GM23338 (cell line): ENCODE data around the gene SURF4. TPM values are rescaled to one million over a fixed set of nuclear protein-coding genes. Genes with fewer than 3 reads are reported as not detected.

ENCODE experiments used
- ATAC-seq: fragments of 200-7000 bp; cut with Tn5 transposase; 3 replicates; pipeline ENCODE4 v1.9.1; 2020
- DNase-seq: peaks from one replicate; pipeline ENCODE4 v3.0.0-alpha.2; 2015; ENCODE audit warnings: low spot score
- H2AFZ ChIP-seq: fragments of 200-600 bp; sonication (generic); 2 replicates; pipeline ENCODE4 v1.8.0; 2016; ENCODE audit warnings: antibody characterized with exemption, mild to moderate bottlenecking, moderate library complexity
- H3F3A ChIP-seq: fragments of 200-600 bp; sonication (generic); replicated peaks from 2 replicates; pipeline ENCODE4 v1.8.0; 2017; ENCODE audit warnings: antibody characterized with exemption, mixed run types, low read depth
- H3K27ac ChIP-seq: fragments of 200-600 bp; sonication (generic); 2 replicates; pipeline ENCODE4 v1.6.1; 2016; ENCODE audit warnings: low read depth
- H3K27me3 ChIP-seq: fragments of 200-600 bp; sonication (generic); 2 replicates; pipeline ENCODE4 v1.8.0; 2016; ENCODE audit warnings: mild to moderate bottlenecking, mixed run types, moderate library complexity; ENCODE audit not compliant: insufficient read depth
- H3K36me3 ChIP-seq: fragments of 200-600 bp; sonication (generic); 2 replicates; pipeline ENCODE4 v1.8.0; 2016; ENCODE audit warnings: mild to moderate bottlenecking; ENCODE audit not compliant: insufficient read depth
- H3K4me1 ChIP-seq: fragments of 200-600 bp; sonication (generic); 2 replicates; pipeline ENCODE4 v1.8.0; 2016; ENCODE audit warnings: mild to moderate bottlenecking, moderate library complexity; ENCODE audit not compliant: insufficient read depth
- H3K4me2 ChIP-seq: fragments of 200-600 bp; sonication (generic); 2 replicates; pipeline ENCODE4 v1.7.1; 2017; ENCODE audit warnings: mixed run types
- H3K4me3 ChIP-seq: fragments of 200-600 bp; sonication (generic); 2 replicates; pipeline ENCODE4 v1.6.1; 2016; ENCODE audit warnings: mixed run types
- H3K79me2 ChIP-seq: fragments of 200-600 bp; sonication (generic); replicated peaks from 2 replicates; pipeline ENCODE4 v1.8.0; 2017; ENCODE audit warnings: mild to moderate bottlenecking; ENCODE audit not compliant: insufficient read depth
- H3K9me2 ChIP-seq: fragments of 200-600 bp; sonication (generic); 2 replicates; pipeline ENCODE4 v1.8.0; 2017; ENCODE audit not compliant: insufficient read depth
- H4K20me1 ChIP-seq: fragments of 200-600 bp; sonication (generic); replicated peaks from 2 replicates; pipeline ENCODE4 v1.8.0; 2017; ENCODE audit warnings: mild to moderate bottlenecking; ENCODE audit not compliant: insufficient read depth
- H3K27ac Mint-ChIP-seq: 2 replicates; pipeline ENCODE4 v1.8.0; 2020; ENCODE audit warnings: inconsistent platforms, mild to moderate bottlenecking, moderate library complexity, mixed read lengths
- H3K27me3 Mint-ChIP-seq: 3 replicates; pipeline ENCODE4 v1.8.0; 2022; ENCODE audit warnings: low read depth, mild to moderate bottlenecking, moderate library complexity, mixed read lengths, inconsistent platforms; ENCODE audit not compliant: insufficient read depth, poor library complexity
- H3K36me3 Mint-ChIP-seq: 3 replicates; pipeline ENCODE4 v1.8.0; 2021; ENCODE audit warnings: low read depth, mild to moderate bottlenecking, inconsistent platforms, moderate library complexity, mixed read lengths
- H3K4me1 Mint-ChIP-seq: 3 replicates; pipeline ENCODE4 v1.8.0; 2020; ENCODE audit warnings: mild to moderate bottlenecking, inconsistent platforms, mixed read lengths
- H3K4me3 Mint-ChIP-seq: 3 replicates; pipeline ENCODE4 v1.8.0; 2021; ENCODE audit warnings: moderate library complexity, mild to moderate bottlenecking, inconsistent platforms, mixed read lengths
- H3K9me3 Mint-ChIP-seq: 3 replicates; pipeline ENCODE4 v1.8.0; 2020; ENCODE audit warnings: moderate library complexity, mild to moderate bottlenecking, inconsistent platforms, mixed read lengths
- ETS1 ChIP-seq: IDR thresholded peaks from 2 replicates; pipeline ENCODE4 v1.6.1; 2016; ENCODE audit warnings: antibody characterized with exemption
- EZH2 ChIP-seq: fragments of 200-600 bp; sonication (generic); IDR thresholded peaks from one replicate; pipeline ENCODE4 v1.8.0; 2017; ENCODE audit warnings: antibody characterized with exemption, mild to moderate bottlenecking, low read depth; ENCODE audit not compliant: unreplicated experiment
- EZH2phosphoT487 ChIP-seq: fragments of 200-600 bp; sonication (generic); IDR thresholded peaks from one replicate; pipeline ENCODE4 v1.8.1; 2018; ENCODE audit warnings: antibody characterized with exemption; ENCODE audit not compliant: unreplicated experiment
- JUNB ChIP-seq: IDR thresholded peaks from one replicate; pipeline ENCODE4 v1.6.1; 2016; ENCODE audit warnings: antibody characterized with exemption; ENCODE audit not compliant: unreplicated experiment
- NANOG ChIP-seq: IDR thresholded peaks from 2 replicates; pipeline ENCODE4 v1.6.1; 2016; ENCODE audit warnings: antibody characterized with exemption, borderline replicate concordance
- POLR2AphosphoS5 ChIP-seq: IDR thresholded peaks from 2 replicates; pipeline ENCODE4 v1.6.1; 2016; ENCODE audit warnings: antibody characterized with exemption, low read depth
- STAT1 ChIP-seq: IDR thresholded peaks from one replicate; pipeline ENCODE4 v1.6.1; 2016; ENCODE audit warnings: antibody characterized with exemption; ENCODE audit not compliant: unreplicated experiment
- ZNF114 ChIP-seq: fragments of 250-450 bp; sonication (Bioruptor Pico); IDR thresholded peaks from 2 replicates; pipeline ENCODE4 v1.5.0; 2020; ENCODE audit warnings: mild to moderate bottlenecking, moderate library complexity
- ZNF331 ChIP-seq: fragments of 250-450 bp; sonication (Bioruptor Pico); IDR thresholded peaks from 2 replicates; pipeline ENCODE4 v1.5.0; 2020; ENCODE audit warnings: low read depth, mild to moderate bottlenecking, moderate library complexity
- polyA plus RNA-seq: library from polyadenylated mRNA; unstranded; fragments of >200 nt; fragmentation: Nextera tagmentation; extraction: Ambion mirVana; gene quantifications from 2 replicates; pipeline ENCODE4 v1.2.1, GENCODE V29; 2016
- total RNA-seq: library from RNA; depleted of rRNA; stranded (reverse); fragments of >200 nt; shearing (Covaris generic); gene quantifications from 2 replicates; pipeline ENCODE4 v1.2.3, GENCODE V29; 2014
- TF ChIP-seq, protein P1 (sequence below), 2 experiments: fragments of 200-600 bp in 1 of 2; sonication (generic) in 1 of 2; conservative IDR thresholded peaks; 2 replicates each; pipeline versions ENCODE4 v1.5.1 to v1.6.1; 2016 to 2017; ENCODE audit warnings: antibody characterized with exemption in 2 of 2, low read depth in 2 of 2, mild to moderate bottlenecking in 2 of 2, moderate library complexity in 1 of 2
- TF ChIP-seq, protein P2 (sequence below): IDR thresholded peaks from one replicate; pipeline ENCODE4 v1.6.1; 2018; ENCODE audit warnings: antibody characterized with exemption; ENCODE audit not compliant: unreplicated experiment

Gene SURF4
- total and polyA plus RNA-seq, 2 experiments from 2014 or later = 66.3 to 242 TPM

GRCh38 chr9:133425049-133425632 is 49.3 kb upstream of the SURF4 start:
- no peak for ATAC-seq
- Mint-ChIP-seq H3K4me3 (no peak overlapping the region), H3K27ac (no peak overlapping the region), H3K27me3 (peaks cover 20% of the 10 kb centered on the region), H3K36me3 (peaks cover 10% of the 10 kb centered on the region), H3K9me3 (peaks cover 12% of the 10 kb centered on the region; the same call in 2 of the 3 replicates), H3K4me1 (peaks cover 22% of the 10 kb centered on the region)
- H3K4me1 ChIP-seq = peaks cover 4% of the 10 kb centered on the region; the same call in 1 of the 2 replicates
- peaks cover 12% of the 10 kb centered on the region for H3F3A ChIP-seq
- H2AFZ ChIP-seq = no peak overlapping the region
- no peak overlapping the region for H3K4me2 ChIP-seq
- no peaks in the 10 kb centered on the region for H3K9me2 ChIP-seq
- H3K4me3 ChIP-seq = no peak overlapping the region
- TF ChIP-seq NANOG (no peak), ETS1 (no peak), EZH2phosphoT487 (no peak), STAT1 (no peak), EZH2 (no peak), ZNF331 (CRISPR knock-in tag) (no peak), POLR2AphosphoS5 (no peak), JUNB (no peak), ZNF114 (no peak)
- TF ChIP-seq, protein P1, sequence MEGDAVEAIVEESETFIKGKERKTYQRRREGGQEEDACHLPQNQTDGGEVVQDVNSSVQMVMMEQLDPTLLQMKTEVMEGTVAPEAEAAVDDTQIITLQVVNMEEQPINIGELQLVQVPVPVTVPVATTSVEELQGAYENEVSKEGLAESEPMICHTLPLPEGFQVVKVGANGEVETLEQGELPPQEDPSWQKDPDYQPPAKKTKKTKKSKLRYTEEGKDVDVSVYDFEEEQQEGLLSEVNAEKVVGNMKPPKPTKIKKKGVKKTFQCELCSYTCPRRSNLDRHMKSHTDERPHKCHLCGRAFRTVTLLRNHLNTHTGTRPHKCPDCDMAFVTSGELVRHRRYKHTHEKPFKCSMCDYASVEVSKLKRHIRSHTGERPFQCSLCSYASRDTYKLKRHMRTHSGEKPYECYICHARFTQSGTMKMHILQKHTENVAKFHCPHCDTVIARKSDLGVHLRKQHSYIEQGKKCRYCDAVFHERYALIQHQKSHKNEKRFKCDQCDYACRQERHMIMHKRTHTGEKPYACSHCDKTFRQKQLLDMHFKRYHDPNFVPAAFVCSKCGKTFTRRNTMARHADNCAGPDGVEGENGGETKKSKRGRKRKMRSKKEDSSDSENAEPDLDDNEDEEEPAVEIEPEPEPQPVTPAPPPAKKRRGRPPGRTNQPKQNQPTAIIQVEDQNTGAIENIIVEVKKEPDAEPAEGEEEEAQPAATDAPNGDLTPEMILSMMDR (conservative IDR thresholded peaks at IDR 0.05; ENCODE audit: low read depth in 2 of 2) = no peak
- TF ChIP-seq, protein P2, sequence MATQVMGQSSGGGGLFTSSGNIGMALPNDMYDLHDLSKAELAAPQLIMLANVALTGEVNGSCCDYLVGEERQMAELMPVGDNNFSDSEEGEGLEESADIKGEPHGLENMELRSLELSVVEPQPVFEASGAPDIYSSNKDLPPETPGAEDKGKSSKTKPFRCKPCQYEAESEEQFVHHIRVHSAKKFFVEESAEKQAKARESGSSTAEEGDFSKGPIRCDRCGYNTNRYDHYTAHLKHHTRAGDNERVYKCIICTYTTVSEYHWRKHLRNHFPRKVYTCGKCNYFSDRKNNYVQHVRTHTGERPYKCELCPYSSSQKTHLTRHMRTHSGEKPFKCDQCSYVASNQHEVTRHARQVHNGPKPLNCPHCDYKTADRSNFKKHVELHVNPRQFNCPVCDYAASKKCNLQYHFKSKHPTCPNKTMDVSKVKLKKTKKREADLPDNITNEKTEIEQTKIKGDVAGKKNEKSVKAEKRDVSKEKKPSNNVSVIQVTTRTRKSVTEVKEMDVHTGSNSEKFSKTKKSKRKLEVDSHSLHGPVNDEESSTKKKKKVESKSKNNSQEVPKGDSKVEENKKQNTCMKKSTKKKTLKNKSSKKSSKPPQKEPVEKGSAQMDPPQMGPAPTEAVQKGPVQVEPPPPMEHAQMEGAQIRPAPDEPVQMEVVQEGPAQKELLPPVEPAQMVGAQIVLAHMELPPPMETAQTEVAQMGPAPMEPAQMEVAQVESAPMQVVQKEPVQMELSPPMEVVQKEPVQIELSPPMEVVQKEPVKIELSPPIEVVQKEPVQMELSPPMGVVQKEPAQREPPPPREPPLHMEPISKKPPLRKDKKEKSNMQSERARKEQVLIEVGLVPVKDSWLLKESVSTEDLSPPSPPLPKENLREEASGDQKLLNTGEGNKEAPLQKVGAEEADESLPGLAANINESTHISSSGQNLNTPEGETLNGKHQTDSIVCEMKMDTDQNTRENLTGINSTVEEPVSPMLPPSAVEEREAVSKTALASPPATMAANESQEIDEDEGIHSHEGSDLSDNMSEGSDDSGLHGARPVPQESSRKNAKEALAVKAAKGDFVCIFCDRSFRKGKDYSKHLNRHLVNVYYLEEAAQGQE = no peak
- H3K36me3 ChIP-seq = no peaks in the 10 kb centered on the region
- H4K20me1 ChIP-seq = no peaks in the 10 kb centered on the region
- no peak overlapping the region for H3K27ac ChIP-seq
- H3K79me2 ChIP-seq = no peaks in the 10 kb centered on the region
- peaks cover 2% of the 10 kb centered on the region for H3K27me3 ChIP-seq
- no peak for DNase-seq
